ENCODE data around the gene ANKRD52. TPM values are rescaled to one million over a fixed set of nuclear protein-coding genes. Genes with fewer than 3 reads are reported as not detected.

ANKRD52 gene
- total RNA-seq, 1 donor from 2014 or later, result 68.0 TPM

DNA sequence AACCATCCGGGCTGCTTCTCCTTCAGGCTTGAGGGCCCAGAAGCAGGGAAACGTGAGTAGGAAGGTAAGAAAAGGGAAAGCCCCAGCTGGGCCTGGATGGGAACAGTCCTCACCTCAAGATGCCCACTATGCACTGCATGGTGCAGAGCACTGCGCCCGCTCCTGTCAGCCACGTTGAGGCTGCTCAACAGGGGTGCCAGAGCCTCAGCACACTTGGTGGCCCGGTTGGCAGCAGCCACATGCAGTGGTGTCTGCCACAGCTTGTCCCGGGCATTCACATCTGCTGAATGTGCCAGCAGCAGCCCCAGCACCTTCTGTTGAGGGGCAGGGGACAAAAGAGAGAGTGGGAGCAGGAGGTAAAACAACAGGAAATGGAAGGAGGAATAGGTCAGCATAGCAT, 2.5 kb downstream of the ANKRD52 start:
- no peak for DNase-seq (ENCODE audit: low read depth, low spot score)
- TF ChIP-seq, protein P1, sequence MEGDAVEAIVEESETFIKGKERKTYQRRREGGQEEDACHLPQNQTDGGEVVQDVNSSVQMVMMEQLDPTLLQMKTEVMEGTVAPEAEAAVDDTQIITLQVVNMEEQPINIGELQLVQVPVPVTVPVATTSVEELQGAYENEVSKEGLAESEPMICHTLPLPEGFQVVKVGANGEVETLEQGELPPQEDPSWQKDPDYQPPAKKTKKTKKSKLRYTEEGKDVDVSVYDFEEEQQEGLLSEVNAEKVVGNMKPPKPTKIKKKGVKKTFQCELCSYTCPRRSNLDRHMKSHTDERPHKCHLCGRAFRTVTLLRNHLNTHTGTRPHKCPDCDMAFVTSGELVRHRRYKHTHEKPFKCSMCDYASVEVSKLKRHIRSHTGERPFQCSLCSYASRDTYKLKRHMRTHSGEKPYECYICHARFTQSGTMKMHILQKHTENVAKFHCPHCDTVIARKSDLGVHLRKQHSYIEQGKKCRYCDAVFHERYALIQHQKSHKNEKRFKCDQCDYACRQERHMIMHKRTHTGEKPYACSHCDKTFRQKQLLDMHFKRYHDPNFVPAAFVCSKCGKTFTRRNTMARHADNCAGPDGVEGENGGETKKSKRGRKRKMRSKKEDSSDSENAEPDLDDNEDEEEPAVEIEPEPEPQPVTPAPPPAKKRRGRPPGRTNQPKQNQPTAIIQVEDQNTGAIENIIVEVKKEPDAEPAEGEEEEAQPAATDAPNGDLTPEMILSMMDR (conservative IDR thresholded peaks at IDR 0.05), result no peak
- H3K27ac Mint-ChIP-seq (ENCODE audit: unreplicated experiment), result no peak overlapping the region
- H3K36me3 Mint-ChIP-seq (ENCODE audit: low read depth), result peaks cover 11% of the 10 kb centered on the region
- H3K9me3 Mint-ChIP-seq, result no peaks in the 10 kb centered on the region
- H3K4me3 Mint-ChIP-seq, result peak overlapping the region; percentile 94
- no peaks in the 10 kb centered on the region for H3K27me3 Mint-ChIP-seq (ENCODE audit: low read depth)
- peaks cover 25% of the 10 kb centered on the region for H3K4me1 Mint-ChIP-seq

DNA sequence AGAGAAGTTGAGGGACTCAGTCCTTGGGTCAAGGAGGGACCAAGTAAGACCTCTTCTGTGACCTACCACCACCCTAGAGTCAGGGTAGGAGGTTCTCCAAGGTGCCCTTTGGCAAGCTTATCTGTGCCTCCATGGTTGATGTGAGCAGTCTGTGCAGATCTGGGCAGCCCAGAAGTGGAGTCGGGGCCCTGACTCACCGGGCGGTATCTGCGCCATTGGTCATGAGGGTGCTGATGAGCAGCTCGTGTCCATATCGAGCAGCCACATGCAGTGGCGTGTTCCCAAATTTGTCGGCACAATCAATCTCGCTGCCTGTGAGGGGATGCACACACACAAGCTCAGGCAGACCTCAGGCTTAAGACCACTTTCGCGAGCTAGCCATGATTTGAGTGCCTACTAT, 5.1 kb downstream of the ANKRD52 start:
- Mint-ChIP-seq H3K4me3 (peak overlapping the region; percentile 48), H3K36me3 (ENCODE audit: low read depth) (peaks cover 14% of the 10 kb centered on the region)
- DNase-seq (ENCODE audit: low read depth, low spot score), result no peak

DNA sequence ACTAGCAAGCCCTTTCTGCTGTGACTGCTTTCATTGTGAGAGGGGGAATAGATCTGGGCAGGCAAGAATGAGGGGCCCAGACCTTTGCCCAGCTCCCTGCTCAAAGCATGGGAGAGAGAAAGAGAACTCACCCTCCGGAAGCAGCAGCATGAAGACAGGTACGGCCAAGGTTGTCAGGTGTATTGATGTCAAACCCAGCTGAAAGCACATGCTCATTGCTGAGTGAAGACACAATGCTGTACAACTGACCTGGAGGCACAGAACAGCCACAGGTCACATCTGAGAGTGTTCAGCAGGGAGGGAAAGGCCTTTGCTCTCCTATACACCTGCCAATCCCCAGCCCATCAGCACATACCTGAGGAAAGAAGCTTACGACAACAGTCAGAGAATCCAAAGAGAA, 5.5 kb downstream of the ANKRD52 start:
- peaks cover 14% of the 10 kb centered on the region for H3K36me3 Mint-ChIP-seq (ENCODE audit: low read depth)

More for the DNA sequence above, 5.1 kb downstream of the ANKRD52 start:
- TF ChIP-seq, protein P1 (conservative IDR thresholded peaks at IDR 0.05), result no peak
- Mint-ChIP-seq H3K4me1 (peaks cover 17% of the 10 kb centered on the region), H3K9me3 (no peaks in the 10 kb centered on the region), H3K27ac (ENCODE audit: unreplicated experiment) (no peak overlapping the region), H3K27me3 (ENCODE audit: low read depth) (no peaks in the 10 kb centered on the region)

DNA sequence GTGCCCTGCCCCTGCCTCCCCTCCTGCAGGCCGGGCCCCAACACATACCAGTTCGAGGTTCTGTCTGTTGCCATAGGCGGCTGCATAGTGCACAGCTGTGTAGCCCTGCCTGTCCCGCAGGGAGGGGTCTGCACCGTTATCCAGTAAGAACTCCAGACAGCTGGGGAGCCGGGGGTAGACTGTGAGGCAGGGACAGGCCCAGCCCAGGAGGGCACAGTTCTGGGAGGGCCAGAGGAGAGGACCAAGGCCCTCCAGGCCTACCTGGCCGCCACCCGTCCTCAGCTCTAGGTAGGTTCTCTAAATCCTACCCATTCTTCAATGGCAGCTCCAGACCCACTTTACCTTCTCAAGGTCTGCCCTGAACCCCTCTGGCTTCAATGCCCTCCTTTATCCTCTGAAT, 9.5 kb downstream of the ANKRD52 start:
- TF ChIP-seq, protein P1 (conservative IDR thresholded peaks at IDR 0.05), result no peak
- Mint-ChIP-seq H3K9me3 (no peaks in the 10 kb centered on the region), H3K4me3 (peak overlapping the region; percentile 33), H3K4me1 (no peaks in the 10 kb centered on the region), H3K36me3 (ENCODE audit: low read depth) (peaks cover 13% of the 10 kb centered on the region), H3K27me3 (ENCODE audit: low read depth) (no peaks in the 10 kb centered on the region), H3K27ac (ENCODE audit: unreplicated experiment) (no peak overlapping the region)
- DNase-seq (ENCODE audit: low read depth, low spot score), result no peak

More for the DNA sequence above, 5.5 kb downstream of the ANKRD52 start:
- TF ChIP-seq, protein P1 (conservative IDR thresholded peaks at IDR 0.05), result no peak
- Mint-ChIP-seq H3K4me1 (peaks cover 17% of the 10 kb centered on the region), H3K9me3 (no peaks in the 10 kb centered on the region), H3K27ac (ENCODE audit: unreplicated experiment) (no peak overlapping the region), H3K4me3 (no peak overlapping the region), H3K27me3 (ENCODE audit: low read depth) (no peaks in the 10 kb centered on the region)
- DNase-seq (ENCODE audit: low read depth, low spot score), result no peak

DNA sequence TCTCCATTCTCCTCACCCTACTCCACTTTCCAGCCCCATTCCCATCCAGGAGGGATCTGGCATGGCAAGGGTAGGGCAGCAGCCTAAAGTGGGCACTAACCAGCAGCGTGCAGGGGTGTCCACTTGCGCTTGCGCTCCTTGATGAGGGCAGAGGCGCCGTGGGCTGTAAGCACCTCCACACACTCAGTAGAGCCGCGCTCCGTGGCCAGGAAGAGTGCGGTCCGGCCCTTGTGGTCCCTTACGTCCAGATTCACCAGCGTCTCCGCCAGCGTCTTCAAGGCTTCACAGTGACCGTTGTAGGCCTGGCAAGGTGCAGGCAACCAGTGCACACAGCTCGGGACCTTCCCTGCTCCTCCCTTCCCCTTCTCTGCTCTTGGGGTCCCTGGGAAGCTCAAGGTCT, 10.3 kb downstream of the ANKRD52 start:
- no peak overlapping the region for H3K27ac Mint-ChIP-seq (ENCODE audit: unreplicated experiment)
- peaks cover 13% of the 10 kb centered on the region for H3K36me3 Mint-ChIP-seq (ENCODE audit: low read depth)
- TF ChIP-seq, protein P1 (conservative IDR thresholded peaks at IDR 0.05), result no peak
- H3K27me3 Mint-ChIP-seq (ENCODE audit: low read depth), result no peaks in the 10 kb centered on the region
- H3K4me1 Mint-ChIP-seq, result no peaks in the 10 kb centered on the region
- no peak for DNase-seq (ENCODE audit: low read depth, low spot score)
- H3K9me3 Mint-ChIP-seq, result no peaks in the 10 kb centered on the region
- no peak overlapping the region for H3K4me3 Mint-ChIP-seq

DNA sequence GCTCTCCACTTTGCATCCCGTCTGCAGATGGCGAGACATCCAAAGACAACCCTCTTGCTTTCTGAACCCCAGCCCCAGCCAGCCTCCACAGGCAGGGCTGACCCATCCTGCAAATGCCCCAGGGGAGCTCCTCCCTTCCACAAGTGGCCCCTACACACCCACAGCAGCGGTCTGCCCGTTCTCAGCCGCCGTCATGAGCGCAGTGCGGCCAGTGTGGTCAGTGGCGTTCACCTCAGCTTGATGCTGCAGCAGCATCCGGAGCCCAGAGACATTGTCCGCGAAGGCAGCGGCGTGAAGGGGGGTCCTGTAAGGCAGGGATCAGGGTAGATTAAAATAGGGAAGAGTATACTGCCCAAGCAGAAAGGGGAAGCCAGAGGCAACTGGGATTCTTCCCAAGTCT, 13.7 kb downstream of the ANKRD52 start:
- Mint-ChIP-seq H3K4me3 (no peak overlapping the region), H3K27ac (ENCODE audit: unreplicated experiment) (no peak overlapping the region), H3K4me1 (peaks cover 16% of the 10 kb centered on the region), H3K27me3 (ENCODE audit: low read depth) (no peaks in the 10 kb centered on the region), H3K9me3 (no peaks in the 10 kb centered on the region), H3K36me3 (ENCODE audit: low read depth) (peaks cover 22% of the 10 kb centered on the region)
- DNase-seq (ENCODE audit: low read depth, low spot score), result no peak
- TF ChIP-seq, protein P1 (conservative IDR thresholded peaks at IDR 0.05), result no peak
